CD4-positive, alpha-beta T cell treated with Interleukin-15 for 4 hours (primary cell): ENCODE measurements around the gene MIS12.

ENCODE experiments used
- DNase-seq: peaks from one replicate; pipeline ENCODE4 v3.0.0-alpha.2; 2020; ENCODE audit warnings: low spot score

The MIS12 gene

DNA sequence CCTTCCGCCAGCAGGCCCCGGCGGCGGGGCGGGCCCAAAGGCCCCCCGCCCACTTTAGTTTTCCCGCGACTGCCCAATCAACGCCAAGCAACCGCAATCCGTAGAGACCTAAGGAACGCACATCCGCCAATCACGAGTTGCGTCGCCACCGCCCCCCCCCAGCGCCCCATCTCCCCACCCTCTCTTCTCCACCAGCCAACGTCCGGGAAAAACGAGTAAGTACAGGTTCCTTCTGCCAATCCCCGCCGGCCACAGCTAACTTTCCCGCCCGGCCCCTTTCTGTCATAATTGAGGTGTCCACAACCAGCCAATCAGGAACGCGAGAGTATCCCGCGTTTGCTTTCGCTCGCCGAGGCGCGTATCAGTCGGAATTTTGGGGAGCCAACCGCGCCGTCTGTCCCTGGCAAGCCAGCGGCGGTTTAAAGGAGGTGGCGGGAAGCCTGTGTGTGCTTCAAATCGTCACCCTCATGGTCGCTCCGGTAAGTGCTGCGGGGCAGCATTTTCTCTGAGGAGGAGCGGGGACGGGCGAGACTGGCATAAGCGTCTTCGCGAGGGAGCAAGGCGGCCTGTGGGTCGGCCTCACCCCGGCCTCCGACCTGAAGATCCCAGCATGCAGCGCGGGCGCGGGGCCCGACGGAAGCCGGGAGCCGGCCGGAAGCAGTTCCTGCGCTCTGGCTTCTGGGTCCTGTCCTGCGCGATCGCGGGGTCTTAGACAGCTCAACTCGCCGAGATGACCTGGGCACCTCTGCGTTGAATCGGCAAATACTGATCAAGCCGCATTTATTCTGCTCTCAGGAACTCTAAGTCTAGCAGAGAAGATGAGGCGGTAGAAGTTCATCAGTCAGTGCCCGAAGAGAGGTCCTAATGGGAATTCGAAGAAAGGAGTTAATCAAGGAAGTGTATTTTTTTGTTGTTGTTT lies at the start of gene MIS12:
MIS12 (plus strand) TSS at position 361 of the 919 bp plus-strand sequence. CDS start 2,297 bp downstream, outside the sequence.
- peak; percentile 98 for DNase-seq

DNA sequence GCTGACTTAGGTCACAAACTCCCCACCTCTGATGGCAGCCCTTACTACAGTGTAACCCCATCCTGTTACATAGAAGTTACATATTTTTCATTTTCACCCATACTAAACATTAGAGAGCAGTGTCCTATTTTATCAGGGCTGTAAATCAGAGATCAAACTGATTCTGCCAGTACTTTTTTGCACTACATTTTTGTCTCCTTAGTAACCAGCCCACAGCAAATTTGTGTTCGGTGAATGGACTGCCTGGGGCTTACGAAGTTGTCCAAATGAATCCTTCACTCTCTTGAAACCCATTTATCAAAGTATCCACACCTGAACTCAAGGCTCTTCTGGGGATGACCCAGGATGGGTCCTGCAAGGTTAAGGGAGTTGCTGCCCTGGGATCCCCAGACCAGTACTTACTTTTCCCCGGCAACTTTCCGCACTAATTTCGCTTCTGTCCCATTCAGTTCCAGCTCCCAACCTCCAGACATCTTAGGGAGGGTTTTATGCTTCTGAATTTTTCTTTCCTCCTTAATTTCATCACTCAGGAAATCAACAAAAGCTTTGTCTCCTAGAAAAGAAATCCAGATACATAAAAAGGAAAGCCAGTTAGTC lies 48.5 kb upstream of the MIS12 start:
- no peak for DNase-seq

DNA sequence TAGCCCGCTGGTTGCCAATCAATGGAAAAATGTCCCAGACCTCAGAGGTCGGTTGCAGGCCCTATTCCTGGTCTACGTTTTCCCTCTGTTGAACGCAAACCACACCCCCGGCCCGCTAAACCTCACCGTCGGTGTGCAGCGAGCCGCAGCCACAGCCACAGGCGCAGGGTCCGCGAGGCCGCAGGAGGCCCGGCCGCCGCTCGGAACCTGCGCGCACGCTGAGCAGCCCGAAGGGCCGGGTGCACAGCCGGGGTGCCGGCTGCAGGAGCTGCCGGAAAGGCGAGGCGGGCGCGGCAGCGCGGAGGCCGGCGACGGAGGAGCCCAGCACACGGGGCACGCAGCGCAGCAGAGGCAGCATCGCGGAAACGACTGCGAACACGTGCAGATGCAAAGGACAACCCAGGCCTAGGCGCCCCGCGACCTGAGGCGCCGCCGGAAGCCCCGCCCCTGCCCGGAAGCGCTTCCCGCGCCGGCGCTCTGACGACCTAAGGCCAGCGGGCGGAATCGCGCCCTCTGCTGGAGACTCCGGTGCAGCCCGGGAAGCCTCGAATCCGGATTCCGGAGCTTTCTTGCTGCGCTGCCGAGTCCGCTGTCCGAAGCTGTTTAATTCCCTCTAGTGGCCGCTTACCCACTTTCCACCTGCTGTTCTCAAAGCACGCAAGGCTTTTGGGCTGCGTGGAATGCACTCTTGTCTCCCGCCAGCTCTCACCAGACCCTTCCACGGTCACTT lies 47.5 kb upstream of the MIS12 start, which contains the start of gene C1QBP:
C1QBP (minus strand) TSS at position 440 of the 730 bp plus-strand sequence; CDS start at position 358, 82 bp downstream.
- peak; percentile 93 for DNase-seq

DNA sequence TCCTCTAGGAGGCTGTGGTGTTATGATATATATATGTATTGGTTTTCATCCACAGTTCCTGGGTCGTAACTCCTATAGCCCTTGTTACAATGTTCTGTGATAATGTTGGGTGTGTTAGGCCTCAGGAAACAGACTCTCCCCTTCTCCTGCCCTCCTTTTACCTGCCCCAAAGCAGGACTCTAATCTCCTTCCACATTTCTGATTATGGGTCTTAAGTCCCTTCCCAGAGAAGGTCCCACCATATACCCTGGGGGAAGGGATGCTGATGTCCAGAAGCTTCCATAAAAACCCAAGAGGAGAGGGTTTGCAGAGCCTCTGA lies 47.0 kb upstream of the MIS12 start:
- no peak for DNase-seq

GRCh38 chr17:5443728-5444127 lies 42.6 kb upstream of the MIS12 start:
- DNase-seq: no peak

DNA sequence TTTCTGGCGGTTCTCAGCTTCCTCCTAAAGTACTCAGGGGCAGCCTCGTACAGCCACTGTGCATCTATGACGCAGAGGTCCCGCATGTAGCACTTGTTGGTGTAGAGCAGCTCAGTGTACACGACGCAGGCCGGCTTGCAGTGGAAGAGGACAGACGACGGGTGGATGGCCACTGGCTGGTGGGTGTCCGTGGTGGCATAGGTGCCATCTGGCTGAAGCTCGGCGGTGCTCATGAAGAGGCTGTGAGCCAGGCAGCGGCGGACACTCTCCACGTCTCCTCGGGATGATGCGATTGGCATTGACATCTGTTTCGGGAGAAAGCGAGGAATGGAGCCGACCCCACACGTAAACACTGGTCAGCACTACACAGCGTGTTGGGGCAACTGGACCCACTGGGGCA lies 42.2 kb upstream of the MIS12 start:
- DNase-seq: no peak

DNA sequence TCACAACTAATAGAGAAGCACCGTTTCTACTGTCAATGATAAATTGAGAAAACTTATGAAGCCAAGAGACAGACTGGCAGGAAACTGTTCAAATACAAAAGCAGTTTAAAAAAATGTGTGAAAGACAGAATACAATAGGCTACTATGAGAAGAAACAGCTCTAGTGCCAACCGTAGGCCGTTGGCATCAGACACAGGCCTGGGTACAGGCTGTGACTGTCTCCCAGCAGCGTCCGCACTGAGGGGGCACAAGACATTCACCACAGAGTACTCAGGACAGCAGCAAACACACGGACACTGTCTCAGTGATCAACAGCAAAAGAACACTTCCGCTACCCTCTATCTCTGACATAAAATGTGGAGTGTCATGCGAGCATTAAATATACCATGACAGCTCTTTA lies 39.6 kb upstream of the MIS12 start:
- DNase-seq: no peak

DNA sequence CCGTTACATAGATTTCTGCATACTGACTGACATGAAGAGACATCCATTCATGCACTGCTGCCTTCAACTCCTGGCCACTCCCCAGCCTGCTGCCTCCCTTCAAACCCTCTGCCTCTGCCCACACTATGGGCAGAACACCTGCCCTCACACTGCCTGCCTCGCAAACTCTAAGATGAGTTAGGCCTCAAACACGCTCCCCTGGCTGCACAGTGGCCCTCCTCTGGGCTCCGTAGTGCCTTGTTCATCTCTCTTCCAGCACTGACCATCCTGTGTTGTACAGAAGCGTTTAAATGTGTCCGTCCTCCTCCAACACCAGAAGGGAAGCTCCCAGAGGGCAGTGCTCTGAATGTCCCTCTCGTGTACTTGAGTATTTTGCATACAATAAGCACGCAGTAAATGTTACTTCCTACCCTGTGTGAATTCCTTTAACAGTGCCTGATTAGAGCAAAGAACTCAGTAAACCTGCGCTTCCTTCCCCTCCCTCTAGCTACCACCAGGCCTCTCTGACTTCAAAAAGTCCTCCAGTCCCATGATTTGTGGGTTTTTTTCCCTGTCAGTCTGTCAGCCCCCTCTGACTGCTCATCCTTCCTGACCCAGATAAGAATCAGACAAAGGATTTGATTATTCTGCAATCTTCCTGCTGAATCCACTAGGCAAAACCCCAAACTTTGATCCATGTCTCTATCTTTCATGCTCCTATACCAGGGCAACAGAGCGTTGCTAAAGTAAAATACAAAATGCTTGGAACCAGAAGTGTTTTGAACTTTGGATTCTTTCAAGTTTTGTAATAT lies 21.5 kb upstream of the MIS12 start:
- no peak for DNase-seq

GRCh38 chr17:5466295-5466694 lies 20.1 kb upstream of the MIS12 start:
- DNase-seq: no peak

- no peak for DNase-seq
These were observed 18.9 kb upstream of the MIS12 start for GRCh38 chr17:5467416-5467815.

- DNase-seq: no peak
These were observed 18.3 kb upstream of the MIS12 start for GRCh38 chr17:5468075-5468473.

GRCh38 chr17:5472511-5472910 lies 13.9 kb upstream of the MIS12 start:
- DNase-seq: no peak

DNA sequence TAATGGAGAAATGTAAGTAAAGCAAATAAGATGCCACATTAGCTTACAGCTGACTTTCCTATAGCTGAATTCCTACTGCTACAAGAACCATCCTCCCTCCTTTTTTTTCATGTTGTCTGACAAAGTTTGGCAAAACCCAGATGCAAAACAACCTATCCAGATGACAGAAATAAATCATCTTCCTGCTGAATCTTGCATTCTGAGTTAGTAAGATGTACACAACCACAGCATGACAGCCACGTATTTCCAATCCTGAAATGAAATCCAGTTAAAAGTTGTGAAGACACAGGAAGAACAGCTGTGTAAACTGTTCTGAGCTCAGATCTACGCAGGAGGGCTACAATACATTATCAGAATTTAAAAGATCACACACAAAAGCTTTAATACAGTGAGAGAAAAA lies 12.5 kb upstream of the MIS12 start:
- no peak for DNase-seq

- no peak for DNase-seq
These were observed 7.4 kb upstream of the MIS12 start for GRCh38 chr17:5478992-5479391.

DNA sequence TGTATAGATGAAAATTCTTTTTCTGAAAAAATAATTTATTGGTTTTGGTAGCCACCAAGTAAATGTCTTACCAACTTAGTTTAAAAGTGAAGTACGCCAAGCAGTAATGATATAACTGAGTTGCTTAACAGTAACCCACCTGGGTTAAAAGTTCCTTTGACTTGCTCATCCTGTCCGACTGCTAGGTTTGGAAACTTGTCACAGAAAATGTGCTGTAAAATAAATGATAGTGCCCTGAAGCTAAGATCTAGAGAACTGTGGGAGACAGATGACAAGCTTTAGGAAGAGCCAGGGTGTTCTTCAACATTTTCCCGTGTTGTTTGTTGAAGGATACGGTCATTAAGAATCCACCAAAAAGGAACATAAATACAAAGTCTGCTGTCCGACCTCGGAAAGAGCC lies 5.4 kb upstream of the MIS12 start:
- no peak for DNase-seq

GRCh38 chr17:5481451-5481850 lies 4.9 kb upstream of the MIS12 start:
- DNase-seq: no peak

- no peak for DNase-seq
These were observed 828 bp upstream of the MIS12 start, which contains the start of gene DERL2 for GRCh38 chr17:5485270-5486205. TSS of gene DERL2 (minus strand) at chr17:5486178. CDS start at chr17:5486161, 17 bp downstream.

- DNase-seq: no peak
These were observed 2.4 kb downstream of the MIS12 start for GRCh38 chr17:5488752-5489151.

DNA sequence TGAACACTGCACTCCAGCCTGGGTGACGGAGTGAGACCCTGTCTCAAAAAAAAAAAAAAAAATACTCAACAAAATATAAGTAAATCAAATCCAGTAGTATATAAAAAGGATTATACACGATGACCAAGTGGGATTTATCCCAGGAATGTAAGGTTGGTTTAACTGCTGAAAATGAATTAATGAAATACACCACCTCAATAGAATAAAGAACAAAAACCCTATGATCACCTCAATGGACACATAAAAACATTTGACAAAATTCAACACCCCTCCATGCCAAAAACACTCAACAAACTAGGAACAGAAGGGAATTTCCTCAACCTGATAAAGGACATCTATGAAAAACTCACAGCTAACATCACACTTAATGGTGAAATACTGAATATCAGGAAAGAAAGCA lies 6.6 kb downstream of the MIS12 start:
- no peak for DNase-seq

DNA sequence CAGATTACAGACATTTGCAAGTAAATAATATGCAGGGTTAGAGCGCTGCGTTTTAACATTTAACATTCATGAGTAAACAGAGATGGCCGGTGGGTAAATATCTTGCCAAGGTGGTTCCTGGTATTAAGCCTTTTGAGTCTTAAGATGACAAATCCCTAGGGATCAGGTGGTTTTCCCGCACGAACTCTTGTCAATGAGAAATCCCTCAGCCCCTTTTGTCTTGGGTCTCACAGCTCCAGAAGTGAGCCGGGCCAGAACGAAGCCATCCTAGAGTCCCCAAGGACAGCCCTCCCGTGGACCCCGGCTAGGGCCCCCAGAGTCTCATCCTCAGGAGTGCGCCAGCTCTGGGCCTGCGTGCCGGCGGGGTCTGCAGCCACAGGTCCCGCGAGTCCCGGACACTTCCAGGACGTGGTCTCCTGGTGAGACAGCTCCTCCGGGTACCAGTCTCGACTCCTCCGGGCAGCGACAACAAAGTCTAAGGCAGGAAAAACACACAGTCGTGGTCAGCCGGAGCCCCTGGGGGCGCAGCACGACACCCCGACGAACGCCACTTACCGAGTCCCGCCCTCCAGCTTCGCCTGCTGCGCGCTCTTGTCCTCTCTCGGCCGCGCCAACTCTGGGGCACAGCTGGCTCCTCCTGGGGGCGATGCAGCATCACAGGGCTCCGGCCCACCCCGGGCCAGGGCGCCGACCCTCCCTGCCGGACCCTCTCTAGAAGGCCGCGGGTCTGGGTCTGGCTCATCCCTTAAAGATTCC lies 13.3 kb downstream of the MIS12 start:
- no peak for DNase-seq
